Measurements from ENCODE around the gene SCEL.

DNA sequence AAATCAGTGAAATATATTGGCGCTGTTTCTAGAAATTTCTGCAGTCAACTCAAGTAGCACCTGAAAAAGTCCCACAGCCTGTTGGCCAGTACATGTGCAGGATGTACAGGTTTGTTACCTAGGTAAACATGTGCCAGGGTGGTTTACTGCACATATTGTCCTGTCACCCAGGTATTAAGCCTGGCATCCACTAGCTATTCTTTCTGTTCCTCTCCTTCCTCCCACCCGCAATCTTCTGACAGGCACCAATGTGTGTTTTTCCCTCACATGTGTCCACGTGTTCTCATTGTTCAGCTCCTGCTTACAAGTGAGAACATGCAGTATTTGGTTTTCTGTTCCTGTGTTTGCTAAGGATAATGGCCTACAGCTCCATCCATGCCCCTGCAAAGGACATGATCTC, 13.1 kb upstream of the SCEL start:
- TF ChIP-seq TARDBP (IDR thresholded peaks at IDR 0.05) = no peak
- TF ChIP-seq FOXM1 (IDR thresholded peaks at IDR 0.05; ENCODE audit: borderline replicate concordance) = no peak
- TF ChIP-seq ARNT (IDR thresholded peaks at IDR 0.05) = no peak
- TF ChIP-seq L3MBTL2 (conservative IDR thresholded peaks at IDR 0.05) = no peak
- TF ChIP-seq LEF1 (IDR thresholded peaks at IDR 0.05; ENCODE audit: borderline replicate concordance) = no peak
- no peak for TF ChIP-seq ZNF384 (IDR thresholded peaks at IDR 0.05)
- no peak for TF ChIP-seq FOXK2 (IDR thresholded peaks at IDR 0.05)
- TF ChIP-seq SP1 (IDR thresholded peaks at IDR 0.05) = no peak
- no peak for TF ChIP-seq HDGF (IDR thresholded peaks at IDR 0.05; ENCODE audit: borderline replicate concordance)
- TF ChIP-seq NFRKB (IDR thresholded peaks at IDR 0.05) = no peak
- no peak for TF ChIP-seq ELF4 (IDR thresholded peaks at IDR 0.05)
- TF ChIP-seq FOXA1 (IDR thresholded peaks at IDR 0.05) = no peak
- no peak for TF ChIP-seq BHLHE40 (IDR thresholded peaks at IDR 0.05; ENCODE audit: borderline replicate concordance)
- no peak for TF ChIP-seq SUZ12 (IDR thresholded peaks at IDR 0.05)
